GM12892 (cell line): ENCODE measurements around the gene RBM19.

Experiments used
- POLR2A ChIP-seq: IDR thresholded peaks from 2 replicates; pipeline ENCODE4 v1.6.1; 2011; ENCODE audit warnings: low read depth, low read length, control low read depth
- POLR2AphosphoS5 ChIP-seq: IDR thresholded peaks from 2 replicates; pipeline ENCODE4 v1.6.1; 2011; ENCODE audit warnings: low read depth, low read length, control low read depth
- TAF1 ChIP-seq: IDR thresholded peaks from 2 replicates; pipeline ENCODE4 v1.6.1; 2011; ENCODE audit warnings: low read depth, mild to moderate bottlenecking, control low read depth, low read length, borderline replicate concordance

DNA sequence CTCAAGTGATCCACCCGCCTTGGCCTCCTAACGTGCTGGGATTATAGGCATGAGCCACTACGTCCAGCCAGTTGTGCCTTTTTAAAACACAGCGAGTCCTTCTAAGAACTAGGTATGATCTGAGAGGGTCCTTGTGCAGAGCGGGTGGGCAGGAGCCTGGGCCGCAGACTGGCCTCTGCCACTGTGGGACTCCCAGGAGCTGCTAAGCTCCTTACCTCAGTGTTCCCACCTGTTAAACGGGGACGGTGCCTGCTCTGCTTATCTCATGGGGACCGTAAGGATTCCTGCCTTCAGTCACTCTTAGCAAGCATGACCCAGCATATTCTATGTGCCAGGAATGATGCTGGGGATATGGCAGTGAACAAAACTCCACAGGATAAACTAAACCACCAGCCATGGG lies 136.9 kb downstream of the RBM19 start:
- TF ChIP-seq POLR2A (no peak), POLR2AphosphoS5 (no peak), TAF1 (no peak)
